Measurements from ENCODE around the gene KRT74. TPM values are rescaled to one million over a fixed set of nuclear protein-coding genes. Genes with fewer than 3 reads are reported as not detected.

Gene KRT74
- total RNA-seq, 1 experiment from 2014 or later, result not detected

DNA sequence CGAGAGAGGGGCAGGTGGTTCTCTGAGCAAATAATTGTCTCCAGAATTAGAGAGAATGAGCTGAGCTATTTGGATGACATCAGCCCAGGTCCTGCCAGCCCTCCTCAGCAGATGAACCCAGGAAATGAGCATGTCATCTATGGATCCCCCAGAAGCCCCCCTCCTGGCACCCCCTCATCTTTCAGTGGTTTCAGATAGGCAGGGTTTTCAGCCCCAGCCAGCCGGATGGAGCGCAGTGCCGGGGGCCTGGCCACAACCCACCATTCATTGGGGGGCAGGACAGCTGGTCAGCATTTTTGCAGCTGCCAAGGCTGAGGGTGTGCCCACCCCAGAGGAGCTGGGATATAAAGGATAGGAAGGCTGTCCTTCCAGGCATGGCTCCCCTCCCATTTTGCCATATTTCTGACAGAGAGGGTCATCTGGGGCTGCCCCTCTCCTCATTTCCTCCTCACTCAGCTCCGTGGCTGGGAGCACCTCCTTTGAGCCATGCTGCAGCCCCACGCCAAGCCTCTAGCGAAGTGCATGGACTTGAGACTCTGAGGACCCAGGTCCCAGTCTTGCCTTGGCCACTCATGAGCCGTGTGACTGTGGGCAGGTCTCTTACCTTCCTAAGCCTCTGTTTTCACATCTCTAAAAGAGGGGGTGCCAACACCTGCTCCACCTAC lies 14.7 kb downstream of the KRT74 start:
- no peak overlapping the region for H3K4me3 ChIP-seq (ENCODE audit: low read length)
- BruUV-seq (replicated peaks), result no TSS peak
- no peaks in the 10 kb centered on the region for H3K79me2 ChIP-seq (ENCODE audit: low read length)
- H3K9ac ChIP-seq (ENCODE audit: low read length), result no peak overlapping the region
- intact Hi-C loops (cut with micrococcal nuclease), result no loop called here
- H3K36me3 ChIP-seq (ENCODE audit: low read depth, low read length), result no peaks in the 10 kb centered on the region
- DNase-seq (no peak), ATAC-seq (no peak)
- no peak overlapping the region for H3K4me2 ChIP-seq (ENCODE audit: low read length)
- no peaks in the 10 kb centered on the region for H3K4me1 ChIP-seq (ENCODE audit: insufficient read depth, low read length)
- H3F3A ChIP-seq (ENCODE audit: low read length, unreplicated experiment), result no peaks in the 10 kb centered on the region
- no peaks in the 10 kb centered on the region for H4K20me1 ChIP-seq (ENCODE audit: low read length)
- no peaks in the 10 kb centered on the region for H3K9me3 ChIP-seq (ENCODE audit: low read length)
- ChIA-PET POLR2A (ENCODE audit: unreplicated experiment) (no interaction called here), CTCF (no interaction called here)
- no peak overlapping the region for H3K27ac ChIP-seq (ENCODE audit: low read length)
- TF ChIP-seq, protein P1, sequence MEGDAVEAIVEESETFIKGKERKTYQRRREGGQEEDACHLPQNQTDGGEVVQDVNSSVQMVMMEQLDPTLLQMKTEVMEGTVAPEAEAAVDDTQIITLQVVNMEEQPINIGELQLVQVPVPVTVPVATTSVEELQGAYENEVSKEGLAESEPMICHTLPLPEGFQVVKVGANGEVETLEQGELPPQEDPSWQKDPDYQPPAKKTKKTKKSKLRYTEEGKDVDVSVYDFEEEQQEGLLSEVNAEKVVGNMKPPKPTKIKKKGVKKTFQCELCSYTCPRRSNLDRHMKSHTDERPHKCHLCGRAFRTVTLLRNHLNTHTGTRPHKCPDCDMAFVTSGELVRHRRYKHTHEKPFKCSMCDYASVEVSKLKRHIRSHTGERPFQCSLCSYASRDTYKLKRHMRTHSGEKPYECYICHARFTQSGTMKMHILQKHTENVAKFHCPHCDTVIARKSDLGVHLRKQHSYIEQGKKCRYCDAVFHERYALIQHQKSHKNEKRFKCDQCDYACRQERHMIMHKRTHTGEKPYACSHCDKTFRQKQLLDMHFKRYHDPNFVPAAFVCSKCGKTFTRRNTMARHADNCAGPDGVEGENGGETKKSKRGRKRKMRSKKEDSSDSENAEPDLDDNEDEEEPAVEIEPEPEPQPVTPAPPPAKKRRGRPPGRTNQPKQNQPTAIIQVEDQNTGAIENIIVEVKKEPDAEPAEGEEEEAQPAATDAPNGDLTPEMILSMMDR (conservative IDR thresholded peaks at IDR 0.05; ENCODE audit: low read depth, low read length), result no peak
- TF ChIP-seq EZH2 (IDR thresholded peaks at IDR 0.05; ENCODE audit: low read length, unreplicated experiment), result no peak
- TF ChIP-seq EZH2phosphoT487 (IDR thresholded peaks at IDR 0.05; ENCODE audit: borderline replicate concordance, low read length), result no peak
- H3K9me2 ChIP-seq (replicated peaks; ENCODE audit: low read length), result no peaks in the 10 kb centered on the region
- no peak overlapping the region for H2AFZ ChIP-seq (ENCODE audit: low read length)
- peaks cover 40% of the 10 kb centered on the region for H3K27me3 ChIP-seq (ENCODE audit: low read length)

DNA sequence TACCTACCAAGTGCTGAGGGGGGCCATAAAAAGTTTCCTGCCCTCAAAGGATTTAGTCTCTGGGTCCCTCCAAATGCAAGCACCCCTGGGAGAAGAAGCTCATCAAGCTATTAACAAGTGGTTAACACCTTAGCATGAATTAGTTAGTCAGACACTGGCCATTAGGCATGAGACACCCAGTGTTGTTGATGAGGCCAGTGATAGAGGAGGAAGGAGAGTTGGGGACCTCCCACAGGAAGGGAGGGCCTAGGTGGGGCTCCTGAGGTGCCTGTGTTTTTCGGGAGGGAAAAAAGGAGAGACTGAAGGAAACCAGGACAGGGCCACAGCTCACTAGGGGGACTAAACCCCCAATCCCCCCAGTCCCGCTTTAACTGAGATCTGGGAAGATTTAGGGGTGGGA lies 16.2 kb downstream of the KRT74 start:
- Histone ChIP-seq H3K9me2 (replicated peaks; ENCODE audit: low read length) (no peaks in the 10 kb centered on the region), H3K4me1 (ENCODE audit: insufficient read depth, low read length) (no peaks in the 10 kb centered on the region), H3K9me3 (ENCODE audit: low read length) (no peaks in the 10 kb centered on the region), H3K36me3 (ENCODE audit: low read depth, low read length) (no peaks in the 10 kb centered on the region), H3K79me2 (ENCODE audit: low read length) (no peaks in the 10 kb centered on the region), H3K9ac (ENCODE audit: low read length) (no peak overlapping the region), H3K27ac (ENCODE audit: low read length) (no peak overlapping the region), H3K4me3 (ENCODE audit: low read length) (no peak overlapping the region), H3K27me3 (ENCODE audit: low read length) (peaks cover 48% of the 10 kb centered on the region), H3F3A (ENCODE audit: low read length, unreplicated experiment) (no peaks in the 10 kb centered on the region), H4K20me1 (ENCODE audit: low read length) (no peaks in the 10 kb centered on the region), H3K4me2 (ENCODE audit: low read length) (no peak overlapping the region), H2AFZ (ENCODE audit: low read length) (no peak overlapping the region)
- CTCF ChIA-PET, result no interaction called here
- no TSS peak for BruUV-seq (replicated peaks)
- TF ChIP-seq EZH2 (IDR thresholded peaks at IDR 0.05; ENCODE audit: low read length, unreplicated experiment), result no peak
- TF ChIP-seq, protein P1 (conservative IDR thresholded peaks at IDR 0.05; ENCODE audit: low read depth, low read length), result no peak
- TF ChIP-seq EZH2phosphoT487 (IDR thresholded peaks at IDR 0.05; ENCODE audit: borderline replicate concordance, low read length), result no peak
- intact Hi-C loops (cut with micrococcal nuclease), result no loop called here
- ATAC-seq (no peak), DNase-seq (no peak)
- POLR2A ChIA-PET (ENCODE audit: unreplicated experiment), result no interaction called here

DNA sequence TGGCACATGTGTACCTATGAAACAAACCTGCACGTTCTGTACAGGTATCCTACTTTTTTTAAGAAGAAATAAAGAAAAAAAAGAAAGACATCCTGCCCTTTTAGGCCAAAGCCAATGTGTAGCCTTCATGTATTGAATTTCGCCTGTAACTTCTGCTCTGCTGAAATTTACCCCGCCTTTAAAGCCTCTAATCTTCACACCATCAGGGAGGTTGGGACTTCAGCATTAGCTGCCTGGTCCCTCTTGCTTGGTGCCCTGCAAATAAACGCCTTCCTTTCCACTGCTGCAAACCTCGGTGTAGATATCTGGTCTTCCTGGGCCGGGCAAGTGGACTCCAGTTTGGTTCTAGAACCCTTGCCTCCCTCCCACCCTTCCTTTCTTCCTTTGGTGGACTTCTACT lies 18.1 kb downstream of the KRT74 start:
- no peak overlapping the region for H2AFZ ChIP-seq (ENCODE audit: low read length)
- H3K4me2 ChIP-seq (ENCODE audit: low read length), result no peak overlapping the region
- H4K20me1 ChIP-seq (ENCODE audit: low read length), result no peaks in the 10 kb centered on the region
- ChIA-PET POLR2A (ENCODE audit: unreplicated experiment) (no interaction called here), CTCF (no interaction called here)
- no peaks in the 10 kb centered on the region for H3F3A ChIP-seq (ENCODE audit: low read length, unreplicated experiment)
- peaks cover 54% of the 10 kb centered on the region for H3K27me3 ChIP-seq (ENCODE audit: low read length)
- TF ChIP-seq, protein P1 (conservative IDR thresholded peaks at IDR 0.05; ENCODE audit: low read depth, low read length), result no peak
- TF ChIP-seq EZH2phosphoT487 (IDR thresholded peaks at IDR 0.05; ENCODE audit: borderline replicate concordance, low read length) (no peak), EZH2 (IDR thresholded peaks at IDR 0.05; ENCODE audit: low read length, unreplicated experiment) (no peak)
- no peak overlapping the region for H3K27ac ChIP-seq (ENCODE audit: low read length)
- no peak overlapping the region for H3K9ac ChIP-seq (ENCODE audit: low read length)
- H3K4me1 ChIP-seq (ENCODE audit: insufficient read depth, low read length), result no peaks in the 10 kb centered on the region
- no peaks in the 10 kb centered on the region for H3K9me3 ChIP-seq (ENCODE audit: low read length)
- intact Hi-C loops (cut with micrococcal nuclease), result no loop called here
- H3K36me3 ChIP-seq (ENCODE audit: low read depth, low read length), result no peaks in the 10 kb centered on the region
- H3K9me2 ChIP-seq (replicated peaks; ENCODE audit: low read length), result no peaks in the 10 kb centered on the region
- H3K4me3 ChIP-seq (ENCODE audit: low read length), result no peak overlapping the region
- DNase-seq (no peak), ATAC-seq (no peak)
- no TSS peak for BruUV-seq (replicated peaks)
- H3K79me2 ChIP-seq (ENCODE audit: low read length), result no peaks in the 10 kb centered on the region

All from PC-3 (cell line).